Measurements from ENCODE around the gene WDR20. TPM values are rescaled to one million over a fixed set of nuclear protein-coding genes. Genes with fewer than 3 reads are reported as not detected.

WDR20 gene
- total RNA-seq, 3 donors from 2014 or later (not counting 1 experiment from before 2014, with no cell fraction given), result 55.5 to 66.7 (median 62.2) TPM

DNA sequence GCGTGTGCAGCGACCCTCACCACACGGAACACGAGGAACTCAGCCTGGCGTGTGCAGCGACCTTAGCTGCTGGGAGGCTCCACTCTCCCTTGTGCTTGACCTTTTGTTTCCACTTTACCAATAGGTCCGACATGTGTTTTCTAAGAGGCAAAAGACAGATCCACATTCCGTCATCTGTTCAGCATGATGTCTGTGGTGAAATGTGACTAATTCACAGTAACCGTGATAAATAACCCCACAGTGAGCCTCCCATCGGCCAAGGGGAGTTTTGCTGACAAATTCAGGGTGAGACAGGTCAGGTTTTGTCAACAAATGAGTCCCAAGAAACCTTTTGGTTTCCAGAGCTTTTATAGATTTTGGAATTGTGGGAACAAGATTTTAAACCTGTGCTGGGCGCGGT is 109.3 kb downstream of the WDR20 start:
- Mint-ChIP-seq H3K9me3 (no peaks in the 10 kb centered on the region), H3K27me3 (ENCODE audit: low read depth in 2 of 2) (no peaks in the 10 kb centered on the region), H3K27ac (no peak overlapping the region), H3K4me3 (no peak overlapping the region), H3K36me3 (no peaks in the 10 kb centered on the region), H3K4me1 (no peaks in the 10 kb centered on the region)
- no peak overlapping the region for H3K27ac ChIP-seq (ENCODE audit: low read length)
- ATAC-seq (no peak), DNase-seq (no peak)
- H3K4me3 ChIP-seq (ENCODE audit: low read length), result no peak overlapping the region
- no peaks in the 10 kb centered on the region for H3K9me3 ChIP-seq (ENCODE audit: control insufficient read depth, insufficient read depth, low read length)
- TF ChIP-seq, protein P1, sequence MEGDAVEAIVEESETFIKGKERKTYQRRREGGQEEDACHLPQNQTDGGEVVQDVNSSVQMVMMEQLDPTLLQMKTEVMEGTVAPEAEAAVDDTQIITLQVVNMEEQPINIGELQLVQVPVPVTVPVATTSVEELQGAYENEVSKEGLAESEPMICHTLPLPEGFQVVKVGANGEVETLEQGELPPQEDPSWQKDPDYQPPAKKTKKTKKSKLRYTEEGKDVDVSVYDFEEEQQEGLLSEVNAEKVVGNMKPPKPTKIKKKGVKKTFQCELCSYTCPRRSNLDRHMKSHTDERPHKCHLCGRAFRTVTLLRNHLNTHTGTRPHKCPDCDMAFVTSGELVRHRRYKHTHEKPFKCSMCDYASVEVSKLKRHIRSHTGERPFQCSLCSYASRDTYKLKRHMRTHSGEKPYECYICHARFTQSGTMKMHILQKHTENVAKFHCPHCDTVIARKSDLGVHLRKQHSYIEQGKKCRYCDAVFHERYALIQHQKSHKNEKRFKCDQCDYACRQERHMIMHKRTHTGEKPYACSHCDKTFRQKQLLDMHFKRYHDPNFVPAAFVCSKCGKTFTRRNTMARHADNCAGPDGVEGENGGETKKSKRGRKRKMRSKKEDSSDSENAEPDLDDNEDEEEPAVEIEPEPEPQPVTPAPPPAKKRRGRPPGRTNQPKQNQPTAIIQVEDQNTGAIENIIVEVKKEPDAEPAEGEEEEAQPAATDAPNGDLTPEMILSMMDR (IDR thresholded peaks at IDR 0.05), result no peak
- H3K4me1 ChIP-seq (ENCODE audit: control insufficient read depth, insufficient read depth, low read length), result no peaks in the 10 kb centered on the region
- H3K36me3 ChIP-seq (ENCODE audit: control insufficient read depth, insufficient read depth, low read length), result no peaks in the 10 kb centered on the region
- no peaks in the 10 kb centered on the region for H3K27me3 ChIP-seq (ENCODE audit: control insufficient read depth, insufficient read depth, low read length)
- intact Hi-C loops (cut with micrococcal nuclease), result no loop called here
- WGBS (ENCODE audit: insufficient coverage), result 91% methylated on average over 12 of the region's 12 CpGs

DNA sequence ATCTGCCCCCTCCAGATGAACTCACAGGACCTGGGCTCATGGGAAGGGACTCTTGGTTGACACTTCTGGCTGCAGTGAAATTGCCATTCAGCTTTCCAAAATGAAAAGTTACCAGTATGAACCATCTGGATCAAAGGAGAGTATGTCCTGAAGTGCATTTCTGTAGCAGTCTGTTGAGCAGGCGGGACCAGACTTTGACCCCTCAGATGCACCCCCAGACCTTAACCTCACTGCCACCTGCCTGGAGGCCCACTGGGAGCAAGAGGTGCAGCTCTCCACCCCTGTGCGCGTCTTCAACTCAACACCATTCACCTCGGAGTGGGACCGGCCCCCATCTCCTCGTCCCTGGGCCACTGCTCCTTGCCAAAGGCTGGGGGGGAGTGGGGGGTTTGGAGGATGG is 110.3 kb downstream of the WDR20 start:
- Mint-ChIP-seq H3K4me1 (no peaks in the 10 kb centered on the region), H3K27me3 (ENCODE audit: low read depth in 2 of 2) (no peaks in the 10 kb centered on the region), H3K4me3 (no peak overlapping the region), H3K27ac (no peak overlapping the region), H3K9me3 (no peaks in the 10 kb centered on the region), H3K36me3 (no peaks in the 10 kb centered on the region)
- no peak for ATAC-seq
- Histone ChIP-seq H3K27me3 (ENCODE audit: control insufficient read depth, insufficient read depth, low read length) (no peaks in the 10 kb centered on the region), H3K27ac (ENCODE audit: low read length) (no peak overlapping the region), H3K36me3 (ENCODE audit: control insufficient read depth, insufficient read depth, low read length) (no peaks in the 10 kb centered on the region), H3K4me1 (ENCODE audit: control insufficient read depth, insufficient read depth, low read length) (no peaks in the 10 kb centered on the region), H3K4me3 (ENCODE audit: low read length) (no peak overlapping the region), H3K9me3 (ENCODE audit: control insufficient read depth, insufficient read depth, low read length) (no peaks in the 10 kb centered on the region)
- TF ChIP-seq, protein P1 (IDR thresholded peaks at IDR 0.05), result no peak
- WGBS (ENCODE audit: insufficient coverage), result 87% methylated on average over 3 of the region's 6 CpGs
- intact Hi-C loops (cut with micrococcal nuclease), result no loop called here
- no peak for DNase-seq

DNA sequence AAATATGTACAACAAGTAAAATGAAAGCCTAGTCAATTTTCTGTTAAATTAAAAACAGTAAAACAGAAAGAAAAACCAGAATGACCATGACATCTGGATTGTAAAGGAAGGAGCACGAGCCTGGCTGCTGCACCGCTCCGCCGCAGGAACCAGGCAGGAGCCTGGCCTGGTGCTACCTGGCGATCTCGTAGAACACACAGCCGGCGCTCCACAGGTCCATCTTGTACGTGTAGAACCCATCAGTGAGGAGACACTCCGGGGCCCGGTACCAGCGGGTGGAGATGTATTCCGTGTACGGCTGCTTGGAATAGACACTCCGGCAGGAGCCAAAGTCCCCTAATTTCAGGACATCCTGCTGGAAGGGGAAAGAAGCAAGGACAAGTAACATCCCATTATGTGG is 110.9 kb downstream of the WDR20 start:
- 96% methylated on average over 15 of the region's 15 CpGs for WGBS (ENCODE audit: insufficient coverage)
- H3K9me3 ChIP-seq (ENCODE audit: control insufficient read depth, insufficient read depth, low read length), result no peaks in the 10 kb centered on the region
- intact Hi-C loops (cut with micrococcal nuclease), result no loop called here
- no peak overlapping the region for H3K4me3 ChIP-seq (ENCODE audit: low read length)
- TF ChIP-seq, protein P1 (IDR thresholded peaks at IDR 0.05), result no peak
- Mint-ChIP-seq H3K27me3 (ENCODE audit: low read depth in 2 of 2) (no peaks in the 10 kb centered on the region), H3K9me3 (no peaks in the 10 kb centered on the region), H3K4me3 (no peak overlapping the region), H3K27ac (no peak overlapping the region), H3K4me1 (no peaks in the 10 kb centered on the region), H3K36me3 (no peaks in the 10 kb centered on the region)
- H3K27me3 ChIP-seq (ENCODE audit: control insufficient read depth, insufficient read depth, low read length), result no peaks in the 10 kb centered on the region
- no peak overlapping the region for H3K27ac ChIP-seq (ENCODE audit: low read length)
- DNase-seq (no peak), ATAC-seq (no peak)
- no peaks in the 10 kb centered on the region for H3K36me3 ChIP-seq (ENCODE audit: control insufficient read depth, insufficient read depth, low read length)
- no peaks in the 10 kb centered on the region for H3K4me1 ChIP-seq (ENCODE audit: control insufficient read depth, insufficient read depth, low read length)

DNA sequence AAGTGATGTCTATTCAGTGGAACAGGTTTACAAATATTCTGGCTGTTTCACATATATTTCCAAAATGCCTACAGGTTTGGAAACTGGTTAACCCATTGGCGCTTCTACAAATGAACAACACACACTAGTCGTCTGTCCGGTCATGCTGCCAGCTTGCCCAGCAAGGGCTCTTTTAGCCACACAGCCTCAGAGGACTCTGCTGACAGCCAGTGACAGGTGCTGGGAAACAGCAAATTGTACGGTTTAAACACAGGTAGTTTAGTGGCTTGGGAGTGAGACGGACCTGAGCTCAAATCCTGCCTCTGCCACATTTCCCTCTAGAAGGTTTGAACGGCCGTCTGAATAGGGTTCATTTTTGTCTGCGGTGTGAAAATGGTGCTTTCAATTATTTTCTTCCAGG is 111.5 kb downstream of the WDR20 start:
- Mint-ChIP-seq H3K4me3 (no peak overlapping the region), H3K27ac (no peak overlapping the region), H3K36me3 (no peaks in the 10 kb centered on the region), H3K27me3 (ENCODE audit: low read depth in 2 of 2) (no peaks in the 10 kb centered on the region), H3K4me1 (no peaks in the 10 kb centered on the region), H3K9me3 (no peaks in the 10 kb centered on the region)
- DNase-seq (no peak), ATAC-seq (no peak)
- 89% methylated on average over 7 of the region's 8 CpGs for WGBS (ENCODE audit: insufficient coverage)
- Histone ChIP-seq H3K4me3 (ENCODE audit: low read length) (no peak overlapping the region), H3K9me3 (ENCODE audit: control insufficient read depth, insufficient read depth, low read length) (no peaks in the 10 kb centered on the region), H3K4me1 (ENCODE audit: control insufficient read depth, insufficient read depth, low read length) (no peaks in the 10 kb centered on the region), H3K27me3 (ENCODE audit: control insufficient read depth, insufficient read depth, low read length) (no peaks in the 10 kb centered on the region), H3K27ac (ENCODE audit: low read length) (no peak overlapping the region), H3K36me3 (ENCODE audit: control insufficient read depth, insufficient read depth, low read length) (no peaks in the 10 kb centered on the region)
- intact Hi-C loops (cut with micrococcal nuclease), result no loop called here
- TF ChIP-seq, protein P1 (IDR thresholded peaks at IDR 0.05), result no peak

Measured in natural killer cell (primary cell).